Measurements from ENCODE around the gene POU2F2.

GRCh38 chr19:42090672-42091071, 41.6 kb downstream of the POU2F2 start:
- TF ChIP-seq CTCF (IDR thresholded peaks at IDR 0.05): no peak
- TF ChIP-seq POLR2A (IDR thresholded peaks at IDR 0.05): no peak
